Measurements from ENCODE around the gene NAA38.

The NAA38 gene

GRCh38 chr17:7854851-7855659, 2.3 kb downstream of the NAA38 start, which contains the start of gene TMEM88:
TSS of gene TMEM88 (plus strand) at chr17:7855066. CDS start at chr17:7855075, 9 bp downstream.
- no peak for DNase-seq (ENCODE audit: low read depth, low spot score)
- peak within 1 kb of the TSS; percentile 93 for H3K4me3 ChIP-seq (ENCODE audit: low read length)

DNA sequence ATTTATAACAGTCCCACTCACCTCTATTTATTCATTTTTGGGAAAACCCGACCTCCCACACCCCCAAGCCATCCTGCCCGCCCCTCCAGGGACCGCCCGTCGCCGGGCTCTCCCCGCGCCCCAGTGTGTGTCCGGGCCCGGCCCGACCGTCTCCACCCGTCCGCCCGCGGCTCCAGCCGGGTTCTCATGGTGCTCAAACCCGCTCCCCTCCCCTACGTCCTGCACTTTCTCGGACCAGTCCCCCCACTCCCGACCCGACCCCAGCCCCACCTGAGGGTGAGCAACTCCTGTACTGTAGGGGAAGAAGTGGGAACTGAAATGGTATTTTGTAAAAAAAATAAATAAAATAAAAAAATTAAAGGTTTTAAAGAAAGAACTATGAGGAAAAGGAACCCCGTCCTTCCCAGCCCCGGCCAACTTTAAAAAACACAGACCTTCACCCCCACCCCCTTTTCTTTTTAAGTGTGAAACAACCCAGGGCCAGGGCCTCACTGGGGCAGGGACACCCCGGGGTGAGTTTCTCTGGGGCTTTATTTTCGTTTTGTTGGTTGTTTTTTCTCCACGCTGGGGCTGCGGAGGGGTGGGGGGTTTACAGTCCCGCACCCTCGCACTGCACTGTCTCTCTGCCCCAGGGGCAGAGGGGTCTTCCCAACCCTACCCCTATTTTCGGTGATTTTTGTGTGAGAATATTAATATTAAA, 3.1 kb downstream of the NAA38 start:
- no peak for DNase-seq (ENCODE audit: low read depth, low spot score)

GRCh38 chr17:7853691-7854038, 3.7 kb downstream of the NAA38 start:
- DNase-seq (ENCODE audit: low read depth, low spot score) = no peak

More for the DNA sequence above, 3.1 kb downstream of the NAA38 start:
- no peak overlapping the region for H3K4me3 ChIP-seq (ENCODE audit: low read length)

DNA sequence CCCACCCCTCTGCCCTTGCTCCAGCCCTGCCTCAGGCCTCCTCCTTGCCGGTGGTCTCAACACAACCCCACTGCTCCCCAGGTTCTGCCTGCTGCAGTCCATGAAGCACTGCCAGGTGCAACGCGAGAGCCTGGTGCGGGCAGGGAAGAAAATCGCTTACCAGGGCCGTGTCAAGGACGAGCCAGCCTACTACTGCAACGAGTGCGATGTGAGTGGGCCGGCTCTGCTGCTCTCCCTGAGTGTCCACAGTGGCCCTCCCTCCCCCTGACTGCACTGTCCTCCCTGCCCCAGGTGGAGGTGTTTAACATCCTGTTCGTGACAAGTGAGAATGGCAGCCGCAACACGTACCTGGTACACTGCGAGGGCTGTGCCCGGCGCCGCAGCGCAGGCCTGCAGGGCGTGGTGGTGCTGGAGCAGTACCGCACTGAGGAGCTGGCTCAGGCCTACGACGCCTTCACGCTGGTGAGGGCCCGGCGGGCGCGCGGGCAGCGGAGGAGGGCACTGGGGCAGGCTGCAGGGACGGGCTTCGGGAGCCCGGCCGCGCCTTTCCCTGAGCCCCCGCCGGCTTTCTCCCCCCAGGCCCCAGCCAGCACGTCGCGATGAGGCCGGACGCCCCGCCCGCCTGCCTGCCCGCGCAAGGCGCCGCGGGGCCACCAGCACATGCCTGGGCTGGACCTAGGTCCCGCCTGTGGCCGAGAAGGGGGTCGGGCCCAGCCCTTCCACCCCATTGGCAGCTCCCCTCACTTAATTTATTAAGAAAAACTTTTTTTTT, 4.3 kb downstream of the NAA38 start:
- H3K4me3 ChIP-seq (ENCODE audit: low read length) = no peak overlapping the region
- DNase-seq (ENCODE audit: low read depth, low spot score) = no peak

More at GRCh38 chr17:7853691-7854038, 3.7 kb downstream of the NAA38 start:
- no peak overlapping the region for H3K4me3 ChIP-seq (ENCODE audit: low read length)

- no peak overlapping the region for H3K4me3 ChIP-seq (ENCODE audit: low read length)
- no peak for DNase-seq (ENCODE audit: low read depth, low spot score)
Measured at GRCh38 chr17:7852262-7852670, 5.1 kb downstream of the NAA38 start.

DNA sequence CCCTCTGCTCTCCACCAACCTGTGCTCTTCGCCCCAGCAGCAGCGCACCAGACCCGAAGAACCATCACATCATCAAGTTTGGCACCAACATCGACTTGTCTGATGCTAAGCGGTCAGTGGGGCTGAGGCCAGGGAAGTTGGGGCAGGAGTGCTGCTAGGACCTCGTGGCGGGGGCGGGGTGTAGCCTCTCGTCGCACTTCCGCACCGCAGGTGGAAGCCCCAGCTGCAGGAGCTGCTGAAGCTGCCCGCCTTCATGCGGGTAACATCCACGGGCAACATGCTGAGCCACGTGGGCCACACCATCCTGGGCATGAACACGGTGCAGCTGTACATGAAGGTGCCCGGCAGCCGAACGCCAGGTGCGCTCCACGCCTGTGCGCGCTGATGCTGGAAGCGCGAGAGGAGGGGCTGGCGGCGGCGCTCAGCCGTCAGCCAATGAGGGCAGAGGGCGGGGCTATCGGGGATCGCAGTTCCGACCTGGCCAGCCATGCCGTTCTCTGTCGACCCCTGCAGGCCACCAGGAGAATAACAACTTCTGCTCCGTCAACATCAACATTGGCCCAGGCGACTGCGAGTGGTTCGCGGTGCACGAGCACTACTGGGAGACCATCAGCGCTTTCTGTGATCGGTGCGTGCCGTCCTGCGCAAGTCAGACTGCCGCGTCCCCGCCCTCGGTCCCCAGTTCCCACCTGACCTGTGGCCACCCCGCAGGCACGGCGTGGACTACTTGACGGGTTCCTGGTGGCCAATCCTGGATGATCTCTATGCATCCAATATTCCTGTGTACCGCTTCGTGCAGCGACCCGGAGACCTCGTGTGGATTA, 5.7 kb downstream of the NAA38 start:
- peak overlapping the region; percentile 36 for H3K4me3 ChIP-seq (ENCODE audit: low read length)
- DNase-seq (ENCODE audit: low read depth, low spot score) = peak; percentile 89

GRCh38 chr17:7850701-7851437, 6.5 kb downstream of the NAA38 start:
- no peak for DNase-seq (ENCODE audit: low read depth, low spot score)
- H3K4me3 ChIP-seq (ENCODE audit: low read length) = peak overlapping the region; percentile 36

- no peak overlapping the region for H3K4me3 ChIP-seq (ENCODE audit: low read length)
- no peak for DNase-seq (ENCODE audit: low read depth, low spot score)
Measured at GRCh38 chr17:7849751-7850504, 7.4 kb downstream of the NAA38 start.

- no peak overlapping the region for H3K4me3 ChIP-seq (ENCODE audit: low read length)
- no peak for DNase-seq (ENCODE audit: low read depth, low spot score)
Measured at GRCh38 chr17:7849130-7849750, 8.1 kb downstream of the NAA38 start.

DNA sequence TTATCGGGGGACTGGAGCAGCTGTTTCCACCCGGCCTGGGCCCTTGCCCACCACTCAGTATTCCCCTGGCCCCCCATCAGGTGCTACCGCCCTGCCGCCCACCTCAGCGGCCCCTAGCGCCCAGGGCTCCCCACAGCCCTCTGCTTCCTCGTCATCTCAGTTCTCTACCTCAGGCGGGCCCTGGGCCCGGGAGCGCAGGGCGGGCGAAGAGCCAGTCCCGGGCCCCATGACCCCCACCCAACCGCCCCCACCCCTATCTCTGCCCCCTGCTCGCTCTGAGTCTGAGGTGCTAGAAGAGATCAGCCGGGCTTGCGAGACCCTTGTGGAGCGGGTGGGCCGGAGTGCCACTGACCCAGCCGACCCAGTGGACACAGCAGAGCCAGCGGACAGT, 8.6 kb downstream of the NAA38 start:
- H3K4me3 ChIP-seq (ENCODE audit: low read length) = no peak overlapping the region
- no peak for DNase-seq (ENCODE audit: low read depth, low spot score)

GRCh38 chr17:7848131-7848579, 9.2 kb downstream of the NAA38 start:
- H3K4me3 ChIP-seq (ENCODE audit: low read length) = no peak overlapping the region
- DNase-seq (ENCODE audit: low read depth, low spot score) = no peak

- no peak for DNase-seq (ENCODE audit: low read depth, low spot score)
- H3K4me3 ChIP-seq (ENCODE audit: low read length) = no peak overlapping the region
Measured at GRCh38 chr17:7846765-7847661, 10.3 kb downstream of the NAA38 start.

DNA sequence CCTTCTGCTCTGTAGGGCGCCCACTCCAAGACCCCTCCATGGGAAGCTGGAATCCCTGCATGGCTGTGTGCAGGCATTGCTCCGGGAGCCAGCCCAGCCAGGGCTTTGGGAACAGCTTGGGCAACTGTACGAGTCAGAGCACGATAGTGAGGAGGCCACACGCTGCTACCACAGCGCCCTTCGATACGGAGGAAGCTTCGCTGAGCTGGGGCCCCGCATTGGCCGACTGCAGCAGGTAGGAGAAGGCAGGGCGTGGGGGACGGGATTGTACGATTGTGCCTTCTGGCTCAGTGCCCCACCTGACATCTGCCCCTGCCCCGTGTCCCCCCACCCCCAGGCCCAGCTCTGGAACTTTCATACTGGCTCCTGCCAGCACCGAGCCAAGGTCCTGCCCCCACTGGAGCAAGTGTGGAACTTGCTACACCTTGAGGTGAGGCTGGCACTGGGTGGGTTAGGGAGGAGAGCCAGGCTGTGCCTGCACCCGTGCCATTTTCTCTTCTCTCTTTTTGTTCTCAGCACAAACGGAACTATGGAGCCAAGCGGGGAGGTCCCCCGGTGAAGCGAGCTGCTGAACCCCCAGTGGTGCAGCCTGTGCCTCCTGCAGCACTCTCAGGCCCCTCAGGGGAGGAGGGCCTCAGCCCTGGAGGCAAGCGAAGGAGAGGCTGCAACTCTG, 11.2 kb downstream of the NAA38 start:
- H3K4me3 ChIP-seq (ENCODE audit: low read length) = no peak overlapping the region
- DNase-seq (ENCODE audit: low read depth, low spot score) = no peak

GRCh38 chr17:7845359-7846062, 11.8 kb downstream of the NAA38 start:
- DNase-seq (ENCODE audit: low read depth, low spot score) = no peak
- H3K4me3 ChIP-seq (ENCODE audit: low read length) = peak overlapping the region; percentile 82; the same call in 1 of the 2 replicates
